Loucy (cell line): ENCODE data around the gene SHISAL1.

ENCODE experiments used
- EZH2phosphoT487 ChIP-seq: fragments of 200-600 bp; IDR thresholded peaks from 2 replicates; pipeline ENCODE4 v1.6.1; 2018; ENCODE audit warnings: antibody characterized with exemption, mild to moderate bottlenecking, moderate library complexity, borderline replicate concordance
- TF ChIP-seq, protein P1 (sequence below): fragments of 200-600 bp; sonication (generic); conservative IDR thresholded peaks from 2 replicates; pipeline ENCODE4 v1.5.1; 2014; ENCODE audit warnings: mild to moderate bottlenecking, antibody characterized with exemption, low read length

DNA sequence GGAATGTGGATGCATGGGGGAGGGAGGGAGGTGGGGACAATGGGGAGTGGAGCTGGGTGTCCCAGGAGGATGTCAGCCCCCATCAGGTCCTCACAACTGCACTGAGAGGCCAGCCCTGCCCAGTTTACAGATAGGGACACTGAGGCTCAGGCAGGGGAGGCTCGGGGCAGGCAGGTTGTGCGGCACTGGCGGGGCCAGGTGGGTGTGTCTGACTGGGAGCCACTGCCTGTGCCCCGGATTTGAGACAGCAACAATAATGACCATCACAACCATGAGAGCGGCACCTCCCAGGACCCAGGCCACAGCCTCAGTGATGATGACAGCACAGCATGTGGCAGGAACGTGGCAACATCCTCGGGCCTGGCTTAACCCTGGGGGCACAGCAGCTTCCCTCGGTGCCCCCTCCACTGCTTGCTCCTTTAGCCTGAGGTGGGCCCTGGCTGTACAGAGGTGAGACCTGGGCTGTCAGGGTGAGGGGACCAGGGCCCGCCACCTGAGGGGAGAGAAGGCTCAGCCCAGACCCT is 32.0 kb downstream of the SHISAL1 start:
- TF ChIP-seq, protein P1, sequence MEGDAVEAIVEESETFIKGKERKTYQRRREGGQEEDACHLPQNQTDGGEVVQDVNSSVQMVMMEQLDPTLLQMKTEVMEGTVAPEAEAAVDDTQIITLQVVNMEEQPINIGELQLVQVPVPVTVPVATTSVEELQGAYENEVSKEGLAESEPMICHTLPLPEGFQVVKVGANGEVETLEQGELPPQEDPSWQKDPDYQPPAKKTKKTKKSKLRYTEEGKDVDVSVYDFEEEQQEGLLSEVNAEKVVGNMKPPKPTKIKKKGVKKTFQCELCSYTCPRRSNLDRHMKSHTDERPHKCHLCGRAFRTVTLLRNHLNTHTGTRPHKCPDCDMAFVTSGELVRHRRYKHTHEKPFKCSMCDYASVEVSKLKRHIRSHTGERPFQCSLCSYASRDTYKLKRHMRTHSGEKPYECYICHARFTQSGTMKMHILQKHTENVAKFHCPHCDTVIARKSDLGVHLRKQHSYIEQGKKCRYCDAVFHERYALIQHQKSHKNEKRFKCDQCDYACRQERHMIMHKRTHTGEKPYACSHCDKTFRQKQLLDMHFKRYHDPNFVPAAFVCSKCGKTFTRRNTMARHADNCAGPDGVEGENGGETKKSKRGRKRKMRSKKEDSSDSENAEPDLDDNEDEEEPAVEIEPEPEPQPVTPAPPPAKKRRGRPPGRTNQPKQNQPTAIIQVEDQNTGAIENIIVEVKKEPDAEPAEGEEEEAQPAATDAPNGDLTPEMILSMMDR: no peak
- no peak for TF ChIP-seq EZH2phosphoT487
